GM19324 (cell line): ENCODE results near the gene KRT27.
"Not testable (repeated sequence)": the region's sequence is repeated elsewhere in the genome, so short reads cannot be mapped to it uniquely, and the experiment has no call there.

ENCODE experiments used
- ATAC-seq: cut with Tn5 transposase; IDR thresholded peaks from one replicate; pipeline ENCODE4 v1.9.1; 2021; ENCODE audit warnings: mild to moderate bottlenecking, moderate library complexity; ENCODE audit not compliant: unreplicated experiment, low FRiP score

Gene KRT27

DNA sequence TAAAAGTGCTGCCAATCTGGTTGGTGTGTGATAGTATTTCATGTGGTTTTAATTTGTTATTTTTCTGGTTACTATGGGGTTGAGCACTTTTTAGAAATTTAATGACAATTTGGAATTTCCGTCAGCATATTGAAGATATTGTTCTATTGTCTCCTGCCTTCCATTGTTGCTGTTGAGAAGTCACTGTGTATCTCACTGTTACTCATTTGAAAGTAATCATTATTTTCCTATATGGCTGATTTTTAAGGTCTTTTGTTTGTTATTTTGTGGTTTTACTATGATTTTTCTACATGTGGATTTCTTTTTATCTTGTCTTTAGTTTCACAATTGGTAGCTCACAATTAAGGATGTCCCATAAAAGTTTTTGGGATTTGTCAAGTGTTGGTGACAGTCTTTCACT lies 18.6 kb downstream of the KRT27 start:
- no peak for ATAC-seq

DNA sequence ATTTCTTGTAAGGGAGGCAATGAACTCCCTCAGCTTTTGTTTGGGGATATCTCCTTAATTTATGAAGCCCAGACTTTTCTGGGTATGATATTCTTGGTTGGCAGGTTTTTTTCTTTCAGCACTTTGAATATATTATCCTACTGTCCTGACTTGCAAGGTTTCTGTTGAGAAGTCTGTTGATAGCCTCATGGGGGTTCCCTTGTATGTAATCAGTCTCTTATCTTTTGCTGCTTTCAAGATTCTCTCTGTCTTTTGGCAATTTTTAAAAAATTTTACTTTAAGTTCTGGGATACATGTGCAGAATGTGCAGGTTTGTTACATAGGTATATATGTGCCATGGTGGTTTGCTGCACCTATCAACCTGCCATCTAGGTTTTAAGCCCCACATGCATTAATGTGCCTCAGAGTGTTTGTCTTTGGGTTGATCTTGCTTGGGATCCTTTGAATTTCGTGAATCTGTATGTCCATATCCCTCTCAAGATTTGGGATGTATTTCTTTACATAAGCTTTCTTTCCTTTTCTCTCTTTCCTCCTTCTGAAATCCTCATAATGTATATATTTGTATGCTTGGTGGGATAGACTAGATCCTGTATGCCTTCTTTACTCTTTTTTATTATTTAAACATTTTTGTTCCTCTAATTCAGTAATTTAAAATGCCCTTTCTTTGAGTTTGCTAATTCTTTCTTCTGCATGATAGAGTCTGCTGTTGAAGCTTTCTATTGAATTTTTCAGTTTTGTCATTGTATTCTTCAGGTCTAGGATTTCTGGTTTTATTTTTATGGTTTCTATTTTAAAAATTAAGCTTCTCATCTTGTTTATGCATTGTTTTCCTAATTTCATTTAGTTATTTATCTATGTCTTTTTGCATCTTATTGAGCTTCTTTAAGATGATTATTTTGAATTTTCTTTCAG lies 22.0 kb downstream of the KRT27 start:
- no peak for ATAC-seq

DNA sequence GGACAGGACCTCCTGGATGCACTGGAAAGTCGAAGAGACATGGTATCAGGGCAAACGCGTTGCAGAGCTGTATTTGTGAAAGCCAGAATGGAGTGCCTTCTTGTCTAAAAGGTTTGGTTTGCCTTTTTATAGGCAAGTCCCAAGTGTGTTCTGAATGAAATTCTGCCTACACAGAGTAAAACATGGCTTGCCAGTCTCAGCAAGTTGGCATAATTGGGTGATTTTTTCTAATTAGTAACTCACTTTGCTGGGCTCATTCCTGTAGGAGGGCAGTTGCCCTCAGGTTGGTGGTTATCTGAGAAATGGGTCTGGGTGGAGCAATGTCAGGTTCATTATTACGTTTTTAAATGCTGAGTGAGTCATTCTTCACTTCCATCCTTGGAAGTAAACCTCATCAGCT lies 27.1 kb downstream of the KRT27 start, which contains the start of gene KRT25:
Gene KRT25, minus strand, starts transcription at position 101 of the 400 bp plus-strand sequence. Its CDS starts 60 bp downstream, at position 41.
- no peak for ATAC-seq

DNA sequence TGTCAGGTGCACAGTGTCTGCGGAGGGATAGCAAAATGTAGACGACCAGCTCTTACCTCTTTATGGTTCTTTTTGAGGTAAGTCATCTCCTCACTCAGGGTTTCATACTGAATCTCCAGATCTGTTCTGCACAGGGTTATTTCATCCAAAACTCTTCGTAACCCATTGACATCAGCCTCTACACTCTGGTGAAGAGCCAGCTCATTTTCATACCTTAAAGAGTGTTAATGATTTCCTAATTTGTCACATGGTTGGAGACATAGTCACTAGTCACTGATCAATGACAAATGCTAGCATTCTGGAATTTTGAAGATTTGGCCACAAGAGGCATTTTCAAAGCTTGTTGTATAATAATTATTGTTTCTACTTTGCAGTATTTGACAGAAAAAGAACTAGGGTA lies 28.5 kb downstream of the KRT27 start:
- ATAC-seq, result no peak

DNA sequence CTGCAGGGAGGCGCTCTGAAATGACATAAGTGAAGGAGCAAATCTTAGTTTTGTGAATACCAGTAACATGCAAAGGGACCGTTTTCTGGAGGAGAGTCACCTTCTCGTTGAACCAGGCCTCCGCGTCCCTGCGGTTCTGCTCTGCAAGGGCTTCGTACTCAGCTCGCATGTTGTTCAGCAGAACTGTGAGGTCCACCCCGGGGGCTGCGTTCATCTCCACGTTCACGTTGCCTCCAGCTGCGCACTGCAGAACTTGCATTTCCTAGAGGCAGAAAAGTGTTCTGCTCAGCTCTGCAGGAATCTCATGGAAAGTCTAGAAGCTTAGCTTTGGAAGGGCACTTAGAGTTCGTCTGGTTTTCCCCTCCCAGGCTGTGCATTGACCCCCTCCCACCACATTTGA lies 31.3 kb downstream of the KRT27 start:
- no peak for ATAC-seq

DNA sequence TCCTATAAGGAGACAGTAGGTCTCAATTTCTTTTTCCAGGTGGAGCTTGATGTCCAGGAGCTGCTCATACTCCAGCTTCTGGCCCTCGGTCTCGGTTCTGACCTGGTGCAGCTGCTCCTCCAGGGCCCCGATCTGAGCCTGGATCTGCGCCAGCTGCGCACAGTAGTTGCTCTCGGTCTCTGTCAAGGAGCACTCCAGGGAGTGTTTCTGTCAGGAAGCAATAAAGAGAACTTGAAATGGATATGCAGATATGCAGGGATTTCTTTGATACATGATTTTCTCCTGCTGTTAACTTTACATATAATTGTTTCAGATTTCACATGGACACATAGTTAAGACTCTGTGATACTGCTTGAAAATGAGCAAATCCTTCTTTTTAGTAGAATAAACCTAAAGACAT lies 32.0 kb downstream of the KRT27 start:
- ATAC-seq, result no peak

DNA sequence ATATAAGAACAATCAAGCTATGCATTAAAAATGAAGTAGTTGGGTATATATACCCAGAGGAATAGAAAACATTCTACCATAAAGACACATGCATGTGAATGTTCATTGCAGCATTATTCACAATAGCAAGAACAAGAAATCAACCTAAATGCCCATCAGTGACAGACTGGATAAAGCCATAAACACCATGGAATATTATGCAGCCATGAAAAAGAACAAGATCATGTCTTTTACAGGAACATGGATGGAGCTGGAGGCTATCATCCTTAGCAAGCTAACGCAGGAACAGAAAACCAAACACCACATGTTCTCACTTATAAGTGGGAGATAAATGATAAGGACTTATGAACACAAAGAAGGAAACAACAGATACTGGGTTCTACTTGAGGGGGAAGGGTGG lies 33.7 kb downstream of the KRT27 start:
- not testable (repeated sequence) for ATAC-seq

DNA sequence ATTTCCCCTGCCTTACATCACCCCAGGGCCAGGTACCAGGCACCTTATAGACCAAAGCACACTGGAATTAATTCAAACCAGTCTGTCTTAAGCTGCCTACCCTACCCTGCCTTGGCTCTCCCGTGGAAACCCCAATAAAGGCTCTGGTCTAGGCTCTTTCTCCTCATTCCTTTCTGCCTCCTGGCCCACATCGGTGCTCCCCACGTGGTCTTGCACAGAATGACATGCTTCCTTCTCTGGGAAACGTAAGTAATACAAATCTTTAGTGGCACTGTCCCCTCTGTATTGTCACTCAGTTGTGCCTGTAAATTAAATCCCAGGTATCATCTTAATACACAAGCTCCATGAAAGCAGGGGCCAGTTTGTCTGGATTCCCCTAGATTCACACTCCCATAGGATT lies 43.8 kb downstream of the KRT27 start:
- no peak for ATAC-seq

DNA sequence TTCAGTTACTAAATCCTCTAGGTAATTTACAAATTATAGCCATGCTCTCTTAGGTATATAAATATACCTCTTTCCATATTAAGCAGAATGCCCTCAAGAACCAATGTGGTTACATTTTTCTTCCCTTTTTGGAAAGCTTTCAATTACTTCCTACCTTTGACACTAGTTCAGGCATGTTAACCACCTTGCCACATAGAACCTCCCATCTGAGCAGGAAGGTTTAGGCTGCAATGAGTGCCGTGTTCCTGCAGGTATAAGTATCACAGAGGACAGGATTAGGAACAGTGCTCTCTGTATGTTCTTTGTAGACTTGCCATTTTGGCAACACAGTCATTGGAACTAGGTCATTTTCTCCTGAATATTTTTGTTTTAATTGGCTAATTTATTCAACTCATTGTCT lies 47.3 kb downstream of the KRT27 start:
- ATAC-seq, result no peak

DNA sequence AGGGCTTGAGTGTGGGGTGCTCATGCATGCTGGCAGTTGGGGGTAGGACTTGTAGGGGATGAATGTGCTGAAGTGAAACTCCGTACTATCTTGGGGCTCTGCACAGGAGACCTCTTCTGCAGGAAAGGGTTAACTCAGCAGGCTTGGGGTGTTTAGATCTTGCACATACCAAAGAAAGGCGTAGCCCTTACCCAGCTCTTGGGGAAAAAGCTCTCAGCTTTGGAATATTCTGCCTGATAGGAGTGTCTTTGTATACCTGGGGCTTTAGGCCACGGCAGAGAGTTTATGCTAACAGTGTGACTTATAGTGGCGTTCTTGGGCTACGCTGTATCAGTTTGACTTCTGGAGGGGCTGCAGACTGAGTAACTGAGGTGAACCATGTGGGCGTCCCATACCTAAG lies 48.3 kb downstream of the KRT27 start:
- ATAC-seq, result no peak

DNA sequence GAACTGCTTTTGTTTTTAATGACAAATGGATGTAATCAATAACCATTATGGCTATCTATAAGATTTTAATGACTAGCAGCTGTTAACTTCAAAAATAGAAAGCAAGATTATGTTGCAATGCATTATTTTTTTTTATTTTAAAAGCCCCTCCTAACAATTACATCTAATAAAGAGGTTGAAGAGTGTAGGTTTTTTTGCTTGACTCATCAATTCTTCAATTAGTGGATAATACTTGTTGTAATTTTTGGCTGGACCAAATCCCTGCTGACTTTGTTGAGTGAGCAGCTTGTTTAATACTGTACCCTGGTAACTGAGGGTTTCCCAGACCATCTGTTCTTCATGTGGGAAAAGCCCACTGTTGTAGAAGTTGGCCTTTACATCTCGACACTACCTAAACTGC lies 51.4 kb downstream of the KRT27 start:
- ATAC-seq, result no peak

DNA sequence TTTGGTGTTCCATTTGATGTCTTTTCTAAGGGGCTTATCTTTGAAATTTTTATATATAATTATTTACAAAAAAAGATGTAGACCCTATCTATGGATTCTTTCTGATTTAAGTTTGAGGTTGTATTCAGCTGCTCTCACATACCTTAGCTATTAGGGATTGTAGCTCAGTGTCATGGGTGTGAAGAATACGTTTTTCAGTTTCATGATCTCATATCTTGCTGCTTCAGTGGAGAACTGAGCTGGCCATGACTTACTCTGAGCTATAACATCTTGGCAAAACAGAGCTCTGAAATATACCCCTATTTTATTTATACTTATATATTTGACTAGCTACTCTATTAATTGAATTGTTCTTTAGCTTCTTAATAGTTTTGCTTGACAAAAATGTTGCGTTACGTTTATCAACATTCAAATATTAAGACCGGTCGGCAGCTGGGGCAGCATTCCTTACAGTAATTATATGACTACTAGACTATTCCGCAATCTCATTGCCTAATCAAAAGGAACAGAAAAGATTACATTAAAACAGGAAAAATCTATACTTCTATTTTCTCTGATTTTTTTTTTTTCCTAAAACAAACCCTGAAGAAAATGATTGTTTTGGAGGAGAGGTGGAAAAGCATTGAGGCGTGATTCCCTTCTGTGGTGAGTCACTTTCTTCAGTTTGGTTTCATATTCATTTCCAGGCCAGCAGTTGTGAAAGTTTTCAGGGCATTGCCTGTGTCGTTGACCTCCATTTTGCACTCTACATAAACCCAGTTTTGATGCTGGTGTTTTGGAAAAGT lies 54.7 kb downstream of the KRT27 start:
- ATAC-seq, result no peak

DNA sequence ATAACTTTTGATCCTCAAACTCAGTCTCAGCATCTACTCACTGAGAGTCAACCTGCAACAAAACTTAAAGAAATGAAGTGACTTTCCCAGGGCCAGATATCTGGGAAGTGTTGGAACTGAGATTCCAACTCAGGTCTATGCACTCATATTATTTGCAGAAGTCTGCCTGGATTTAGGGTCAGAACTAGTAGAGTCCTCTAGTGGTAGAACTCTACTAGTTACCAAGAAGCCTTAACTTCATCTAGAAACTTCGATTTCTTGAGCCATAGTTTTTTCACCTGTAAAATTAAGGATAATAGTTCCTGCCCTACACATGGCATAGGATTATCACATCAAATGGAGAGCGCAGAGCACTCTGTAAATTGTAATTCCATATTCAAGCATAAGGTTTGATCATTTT lies 55.4 kb downstream of the KRT27 start:
- no peak for ATAC-seq
